ENCODE measurements around the gene JUNB. TPM values are rescaled to one million over a fixed set of nuclear protein-coding genes. Genes with fewer than 3 reads are reported as not detected.

JUNB gene
- total and polyA plus RNA-seq, 2 of the 13 experiments (the other 11 are each of a cell fraction or from before 2014, with no cell fraction given), result 7.7 to 8.2 TPM

- TF ChIP-seq MXD4 (CRISPR knock-in tag; IDR thresholded peaks at IDR 0.05) (0 out of 2 replicates have a peak, but pooled peaks have one; percentile 46), ZNF737 (CRISPR knock-in tag; IDR thresholded peaks at IDR 0.05; ENCODE audit: borderline replicate concordance) (no peak), PRMT3 (CRISPR knock-in tag; IDR thresholded peaks at IDR 0.05; ENCODE audit: borderline replicate concordance, low read depth) (no peak), DPF2 (CRISPR knock-in tag; IDR thresholded peaks at IDR 0.05; ENCODE audit: borderline replicate concordance, low read depth) (no peak), CHCHD3 (CRISPR knock-in tag; IDR thresholded peaks at IDR 0.05) (no peak), ZBTB4 (CRISPR knock-in tag; IDR thresholded peaks at IDR 0.05; ENCODE audit: borderline replicate concordance) (no peak), KDM3A (CRISPR knock-in tag; IDR thresholded peaks at IDR 0.05; ENCODE audit: low read depth) (0 out of 2 replicates have a peak, but pooled peaks have one; percentile 41), KDM5B (CRISPR knock-in tag; IDR thresholded peaks at IDR 0.05; ENCODE audit: borderline replicate concordance) (peak; percentile 57; the same call in 1 of the 2 replicates), TP53 (CRISPR knock-in tag; conservative IDR thresholded peaks at IDR 0.05) (no peak), ZNF562 (CRISPR knock-in tag; IDR thresholded peaks at IDR 0.05; ENCODE audit: borderline replicate concordance) (no peak), JUN (CRISPR knock-in tag; IDR thresholded peaks at IDR 0.05) (no peak), TGIF2 (CRISPR knock-in tag; IDR thresholded peaks at IDR 0.05) (no peak), GLI4 (CRISPR knock-in tag; IDR thresholded peaks at IDR 0.05; ENCODE audit: borderline replicate concordance) (no peak), ZNF674 (CRISPR knock-in tag; IDR thresholded peaks at IDR 0.05; ENCODE audit: low read depth) (no peak), CEBPG (CRISPR knock-in tag; IDR thresholded peaks at IDR 0.05) (no peak), NFKB2 (CRISPR knock-in tag; IDR thresholded peaks at IDR 0.05; ENCODE audit: borderline replicate concordance) (no peak; the same call in 1 of the 2 replicates), PHF20 (CRISPR knock-in tag; IDR thresholded peaks at IDR 0.05) (no peak), ZFP90 (CRISPR knock-in tag; IDR thresholded peaks at IDR 0.05; ENCODE audit: borderline replicate concordance) (no peak), GMEB2 (CRISPR knock-in tag; IDR thresholded peaks at IDR 0.05; ENCODE audit: low read depth) (no peak), RAD51 (IDR thresholded peaks at IDR 0.05; ENCODE audit: borderline replicate concordance) (no peak), CBX5 (CRISPR knock-in tag; IDR thresholded peaks at IDR 0.05; ENCODE audit: borderline replicate concordance) (0 out of 2 replicates have a peak, but pooled peaks have one; percentile 47)
- TF ChIP-seq, protein P1, sequence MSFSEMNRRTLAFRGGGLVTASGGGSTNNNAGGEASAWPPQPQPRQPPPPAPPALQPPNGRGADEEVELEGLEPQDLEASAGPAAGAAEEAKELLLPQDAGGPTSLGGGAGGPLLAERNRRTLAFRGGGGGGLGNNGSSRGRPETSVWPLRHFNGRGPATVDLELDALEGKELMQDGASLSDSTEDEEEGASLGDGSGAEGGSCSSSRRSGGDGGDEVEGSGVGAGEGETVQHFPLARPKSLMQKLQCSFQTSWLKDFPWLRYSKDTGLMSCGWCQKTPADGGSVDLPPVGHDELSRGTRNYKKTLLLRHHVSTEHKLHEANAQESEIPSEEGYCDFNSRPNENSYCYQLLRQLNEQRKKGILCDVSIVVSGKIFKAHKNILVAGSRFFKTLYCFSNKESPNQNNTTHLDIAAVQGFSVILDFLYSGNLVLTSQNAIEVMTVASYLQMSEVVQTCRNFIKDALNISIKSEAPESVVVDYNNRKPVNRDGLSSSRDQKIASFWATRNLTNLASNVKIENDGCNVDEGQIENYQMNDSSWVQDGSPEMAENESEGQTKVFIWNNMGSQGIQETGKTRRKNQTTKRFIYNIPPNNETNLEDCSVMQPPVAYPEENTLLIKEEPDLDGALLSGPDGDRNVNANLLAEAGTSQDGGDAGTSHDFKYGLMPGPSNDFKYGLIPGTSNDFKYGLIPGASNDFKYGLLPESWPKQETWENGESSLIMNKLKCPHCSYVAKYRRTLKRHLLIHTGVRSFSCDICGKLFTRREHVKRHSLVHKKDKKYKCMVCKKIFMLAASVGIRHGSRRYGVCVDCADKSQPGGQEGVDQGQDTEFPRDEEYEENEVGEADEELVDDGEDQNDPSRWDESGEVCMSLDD (CRISPR knock-in tag; IDR thresholded peaks at IDR 0.05; ENCODE audit: borderline replicate concordance), result no peak
These were observed 34.2 kb downstream of the JUNB start (continued) for GRCh38 chr19:12825254-12826131.

Data from HepG2 (cell line).